Uterus (tissue), 4 donors: ENCODE results near the gene SKI. TPM values are rescaled to one million over a fixed set of nuclear protein-coding genes. Genes with fewer than 3 reads are reported as not detected.
A peak's percentile ranks its signal among the peaks of the same experiment; 100 is the strongest.

Source experiments
- DNase-seq, 2 donors: peaks; one replicate each; pipeline ENCODE4 v3.0.0-alpha.2; 2019 to 2020
- H3K27ac ChIP-seq, 2 donors: fragments of 200-600 bp; sonication (generic); 1 replicate in 1 of 2; 2 replicates in 1 of 2; pipeline ENCODE4 v1.5.1; 2016 to 2018
- H3K27me3 ChIP-seq, 2 donors: fragments of 200-600 bp; sonication (generic); one replicate each; pipeline ENCODE4 v1.5.1; 2018 to 2019; ENCODE audit warnings: control low read depth in 1 of 2
- H3K36me3 ChIP-seq, 2 donors: fragments of 200-600 bp; sonication (generic); one replicate each; pipeline ENCODE4 v1.5.1; 2019; ENCODE audit warnings: control low read depth in 1 of 2
- H3K4me1 ChIP-seq, 2 donors: fragments of 200-600 bp; sonication (generic); one replicate each; pipeline ENCODE4 v1.5.1; 2018 to 2019; ENCODE audit warnings: control low read depth in 1 of 2
- H3K4me3 ChIP-seq, 2 donors: fragments of 200-600 bp; sonication (generic); 1 replicate in 1 of 2; 2 replicates in 1 of 2; pipeline ENCODE4 v1.5.1; 2018 to 2019; ENCODE audit warnings: mild to moderate bottlenecking in 1 of 2
- H3K9me3 ChIP-seq, 2 donors: fragments of 200-600 bp; sonication (generic); one replicate each; pipeline ENCODE4 v1.5.1; 2019; ENCODE audit warnings: control low read depth in 1 of 2
- CTCF ChIP-seq, 4 experiments: fragments of 200-600 bp in 2 of 4; fragments of 450-650 bp in 2 of 4; sonication (generic) in 2 of 4; IDR thresholded peaks; one replicate each; pipeline ENCODE4 v1.5.1; 2016 to 2019; ENCODE audit warnings: antibody characterized with exemption in 4 of 4, mild to moderate bottlenecking in 2 of 4, moderate library complexity in 1 of 4
- POLR2A ChIP-seq, 2 donors: fragments of 450-650 bp; IDR thresholded peaks; one replicate each; pipeline ENCODE4 v1.6.1; 2016; ENCODE audit warnings: antibody characterized with exemption in 2 of 2, mild to moderate bottlenecking in 1 of 2, moderate library complexity in 1 of 2
- intact Hi-C: fragments of 100-400 bp; cut with DNase I; formaldehyde crosslinking; loops from one replicate; pipeline ENCODE4 v1.15.1; 2023; ENCODE audit warnings: low total_unique reads
- total RNA-seq, 4 donors: library from RNA; depleted of rRNA in 3 of 4; stranded (reverse); fragments of >200 nt in 3 of 4; gene quantifications; one replicate each; pipeline versions ENCODE4 v1.1.0 to v1.2.4, GENCODE V29; 2014 to 2023
- donor health status: DM: yes; HTN: yes; CAD: no.

The SKI gene
- total RNA-seq, 4 donors from 2014 or later: 22.8 to 148 (median 34.9) TPM

GRCh38 chr1:2233468-2233867 is 5.3 kb downstream of the SKI start:
- no peak for DNase-seq
- H3K36me3 ChIP-seq: no peaks in the 10 kb centered on the region
- H3K27ac ChIP-seq: peak overlapping the region; percentile 83 to 91
- H3K27me3 ChIP-seq: no peaks in the 10 kb centered on the region
- H3K4me1 ChIP-seq: peaks cover 15 to 57% of the 10 kb centered on the region in 2 donors
- peak overlapping the region; percentile 30 to 53 for H3K4me3 ChIP-seq
- intact Hi-C loops: no loop called here
- no peak for TF ChIP-seq CTCF (IDR thresholded peaks at IDR 0.05)
- no peak for TF ChIP-seq POLR2A (IDR thresholded peaks at IDR 0.05)
- no peaks in the 10 kb centered on the region for H3K9me3 ChIP-seq

- Histone ChIP-seq H3K9me3 (no peaks in the 10 kb centered on the region), H3K4me1 (peaks cover 18 to 63% of the 10 kb centered on the region in 2 donors), H3K27me3 (no peaks in the 10 kb centered on the region), H3K36me3 (no peaks in the 10 kb centered on the region), H3K27ac (peak overlapping the region; percentile 83 to 91), H3K4me3 (peak overlapping the region; percentile 1 to 30)
- intact Hi-C loops: no loop called here
- TF ChIP-seq CTCF (IDR thresholded peaks at IDR 0.05) (no peak), POLR2A (IDR thresholded peaks at IDR 0.05) (peak in 1 of 2 donors; percentile 45)
- DNase-seq: peak; percentile 89 to 91
Measured at GRCh38 chr1:2233997-2234761, 6.1 kb downstream of the SKI start.

- DNase-seq: peak in 1 of 2 donors; percentile 58
- Histone ChIP-seq H3K27me3 (no peaks in the 10 kb centered on the region), H3K9me3 (no peaks in the 10 kb centered on the region), H3K36me3 (no peaks in the 10 kb centered on the region), H3K4me3 (peak overlapping the region; percentile 1 to 30), H3K4me1 (peaks cover 23 to 69% of the 10 kb centered on the region in 2 donors), H3K27ac (peak overlapping the region; percentile 83 to 91)
- intact Hi-C loops: no loop called here
- peak in 1 of 4 experiments; percentile 4 for TF ChIP-seq CTCF (IDR thresholded peaks at IDR 0.05)
- no peak for TF ChIP-seq POLR2A (IDR thresholded peaks at IDR 0.05)
Measured at GRCh38 chr1:2234762-2235113, 6.6 kb downstream of the SKI start.

GRCh38 chr1:2235300-2235998 is 7.3 kb downstream of the SKI start:
- Histone ChIP-seq H3K4me3 (no peak overlapping the region), H3K27ac (peak overlapping the region; percentile 83 to 91), H3K9me3 (no peaks in the 10 kb centered on the region), H3K36me3 (no peaks in the 10 kb centered on the region), H3K27me3 (no peaks in the 10 kb centered on the region), H3K4me1 (peaks cover 28 to 76% of the 10 kb centered on the region in 2 donors)
- no peak for DNase-seq
- intact Hi-C loops: no loop called here
- no peak for TF ChIP-seq CTCF (IDR thresholded peaks at IDR 0.05)
- TF ChIP-seq POLR2A (IDR thresholded peaks at IDR 0.05): no peak
